HCT116 (cell line): Measurements from ENCODE around the gene LHX5. TPM values are rescaled to one million over a fixed set of nuclear protein-coding genes. Genes with fewer than 3 reads are reported as not detected.

Experiments
- ATAC-seq: fragments of 200-7000 bp; cut with Tn5 transposase; 2 replicates; pipeline ENCODE4 v1.9.1; 2020; ENCODE audit warnings: mild to moderate bottlenecking, moderate library complexity
- BruUV-seq: library from RNA; stranded (reverse); fragments of 400-500 nt; replicated peaks from 2 replicates; lab custom pipeline; 2021; lab: Mats Ljungman, UMichigan
- CTCF ChIA-PET: fragments of 300-600 bp; sonication (Branson Sonifier 250); formaldehyde crosslinking; loops from one replicate; lab custom pipeline; 2021; ENCODE audit warnings: antibody characterized with exemption; lab: Charles Lee
- POLR2A ChIA-PET: fragments of 300-600, 350-600 bp; sonication (Branson Sonifier 250); formaldehyde crosslinking; loops from one replicate; lab custom pipeline; 2021; ENCODE audit warnings: antibody characterized with exemption; lab: Charles Lee
- RAD21 ChIA-PET, 2 experiments: fragments of 300-600 bp; sonication (Branson Sonifier 250); formaldehyde crosslinking; loops; one replicate each; lab custom pipeline; 2023; ENCODE audit warnings: low total read pairs in 2 of 2; ENCODE audit not compliant: uncharacterized antibody in 2 of 2, unreplicated experiment in 2 of 2, low non-redundant PET in 1 of 2; lab: Charles Lee
- DNase-seq: peaks from one replicate; pipeline ENCODE4 v3.0.0-alpha.2; 2010; ENCODE audit warnings: low read depth, low spot score
- H2AFZ ChIP-seq: fragments of 200-600 bp; shearing (Covaris generic), sonication (generic); 2 replicates; pipeline ENCODE4 v1.6.1; 2017; ENCODE audit warnings: low read depth, mixed run types, mixed read lengths, antibody characterized with exemption, low read length; ENCODE audit not compliant: poor library complexity, severe bottlenecking
- H3K27ac ChIP-seq: 2 replicates; pipeline ENCODE4 v1.5.1; 2012; ENCODE audit warnings: low read depth, low read length
- H3K27me3 ChIP-seq: fragments of 200-600 bp; sonication (generic); 2 replicates; pipeline ENCODE4 v1.6.1; 2016; ENCODE audit warnings: mixed run types, low read length, mixed read lengths; ENCODE audit not compliant: insufficient read depth
- H3K36me3 ChIP-seq, 2 experiments: fragments of 200-500 bp in 1 of 2; fragments of 200-600 bp in 1 of 2; sonication (Bioruptor generic) in 1 of 2; sonication (generic) in 1 of 2; 2 replicates each; pipeline versions ENCODE4 v1.5.1 to v1.6.1; 2014 to 2016; ENCODE audit warnings: low read length in 2 of 2, inconsistent platforms in 1 of 2, mixed read lengths in 1 of 2, mixed run types in 1 of 2; ENCODE audit not compliant: insufficient read depth in 2 of 2, control insufficient read depth in 1 of 2
- H3K4me1 ChIP-seq, 2 experiments: fragments of 200-600 bp in 1 of 2; sonication (generic) in 1 of 2; 2 replicates each; pipeline versions ENCODE4 v1.5.1 to v1.6.1; 2012 to 2017; ENCODE audit warnings: low read length in 2 of 2, inconsistent platforms in 1 of 2, mild to moderate bottlenecking in 1 of 2, mixed read lengths in 1 of 2, mixed run types in 1 of 2, moderate library complexity in 1 of 2; ENCODE audit not compliant: insufficient read depth in 2 of 2, control insufficient read depth in 1 of 2
- H3K4me2 ChIP-seq: fragments of 200-600 bp; sonication (generic); 2 replicates; pipeline ENCODE4 v1.6.1; 2017; ENCODE audit warnings: mixed run types, low read length, mixed read lengths
- H3K4me3 ChIP-seq, 2 experiments: fragments of 200-600 bp in 1 of 2; sonication (generic) in 1 of 2; replicated peaks in 1 of 2; 2 replicates each; pipeline ENCODE4 v1.5.1; 2011 to 2016; ENCODE audit warnings: low read length in 2 of 2, control low read depth in 1 of 2, low read depth in 1 of 2, mild to moderate bottlenecking in 1 of 2, mixed read lengths in 1 of 2, mixed run types in 1 of 2
- H3K79me2 ChIP-seq: fragments of 200-600 bp; sonication (generic); 2 replicates; pipeline ENCODE4 v1.6.1; 2017; ENCODE audit warnings: mild to moderate bottlenecking, mixed run types, low read length, moderate library complexity, mixed read lengths; ENCODE audit not compliant: insufficient read depth
- H3K9ac ChIP-seq: fragments of 200-600 bp; sonication (generic); 2 replicates; pipeline ENCODE4 v1.6.1; 2016; ENCODE audit warnings: low read length, mixed read lengths
- H3K9me2 ChIP-seq: fragments of 200-600 bp; sonication (generic), shearing (Covaris generic); 2 replicates; pipeline ENCODE4 v1.6.1; 2017; ENCODE audit warnings: mixed run types, mild to moderate bottlenecking, moderate library complexity; ENCODE audit not compliant: insufficient read depth
- H3K9me3 ChIP-seq, 2 experiments: fragments of 200-500 bp in 1 of 2; fragments of 200-600 bp in 1 of 2; sonication (Bioruptor generic) in 1 of 2; sonication (generic) in 1 of 2; 2 replicates each; pipeline ENCODE4 v1.6.1; 2014 to 2017; ENCODE audit warnings: low read length in 2 of 2, mixed read lengths in 2 of 2, inconsistent platforms in 1 of 2, low read depth in 1 of 2, mild to moderate bottlenecking in 1 of 2, mixed run types in 1 of 2, moderate library complexity in 1 of 2; ENCODE audit not compliant: control insufficient read depth in 1 of 2, insufficient read depth in 1 of 2
- H4K20me1 ChIP-seq: fragments of 200-600 bp; sonication (generic), shearing (Covaris generic); 2 replicates; pipeline ENCODE4 v1.6.1; 2017; ENCODE audit warnings: mixed run types, mild to moderate bottlenecking, moderate library complexity; ENCODE audit not compliant: insufficient read depth
- CEBPB ChIP-seq: IDR thresholded peaks from 2 replicates; pipeline ENCODE4 v1.6.1; 2012; ENCODE audit warnings: low read depth
- EZH2phosphoT487 ChIP-seq: fragments of 200-600 bp; IDR thresholded peaks from 2 replicates; pipeline ENCODE4 v1.6.1; 2018; ENCODE audit warnings: antibody characterized with exemption, borderline replicate concordance
- FOSL1 ChIP-seq: IDR thresholded peaks from 2 replicates; pipeline ENCODE4 v1.6.1; 2012; ENCODE audit warnings: low read depth
- JUND ChIP-seq: IDR thresholded peaks from 2 replicates; pipeline ENCODE4 v1.6.1; 2012
- RAD21 ChIP-seq: IDR thresholded peaks from 2 replicates; pipeline ENCODE4 v1.6.1; 2012; ENCODE audit warnings: low read depth, mild to moderate bottlenecking
- REST ChIP-seq: IDR thresholded peaks from 2 replicates; pipeline ENCODE4 v1.6.1; 2012; ENCODE audit warnings: low read depth
- SP1 ChIP-seq: IDR thresholded peaks from 2 replicates; pipeline ENCODE4 v1.6.1; 2012; ENCODE audit warnings: low read depth
- TCF7L2 ChIP-seq: IDR thresholded peaks from 2 replicates; pipeline ENCODE4 v1.7.0; 2011; ENCODE audit warnings: borderline replicate concordance, inconsistent platforms; ENCODE audit not compliant: insufficient read depth, insufficient read length; ENCODE audit errors: extremely low read depth
- YY1 ChIP-seq: IDR thresholded peaks from 2 replicates; pipeline ENCODE4 v1.6.1; 2011; ENCODE audit warnings: low read length, low read depth, moderate library complexity, mild to moderate bottlenecking; ENCODE audit not compliant: insufficient replicate concordance; ENCODE audit errors: extremely low read depth
- ZFX ChIP-seq: fragments of 450-650 bp; IDR thresholded peaks from 2 replicates; pipeline ENCODE4 v1.6.1; 2017
- ZNF274 ChIP-seq: fragments of 200-500 bp; sonication (Bioruptor generic); IDR thresholded peaks from 2 replicates; pipeline ENCODE4 v1.6.1; 2014; ENCODE audit warnings: mild to moderate bottlenecking, low read depth, low read length, inconsistent platforms
- intact Hi-C: fragments of 100-400 bp; cut with micrococcal nuclease; formaldehyde crosslinking; loops from 2 replicates; pipeline ENCODE4 v1.10.0; 2022
- total RNA-seq: library from RNA; stranded (reverse); gene quantifications from one replicate; pipeline ENCODE4 v1.2.1, GENCODE V29; 2021; ENCODE audit not compliant: unreplicated experiment
- TF ChIP-seq, protein P1 (sequence below), 3 experiments: fragments of 200-600 bp in 1 of 3; sonication (generic) in 1 of 3; IDR thresholded peaks in 2 of 3; conservative IDR thresholded peaks in 1 of 3; 2 replicates each; pipeline ENCODE4 v1.5.1; 2012 to 2017; ENCODE audit warnings: low read depth in 2 of 3, low read length in 2 of 3, antibody characterized with exemption in 1 of 3, borderline replicate concordance in 1 of 3, control low read depth in 1 of 3, mild to moderate bottlenecking in 1 of 3, mixed read lengths in 1 of 3, mixed run types in 1 of 3, moderate library complexity in 1 of 3; ENCODE audit not compliant: insufficient read depth in 1 of 3
- TF ChIP-seq, protein P2 (sequence below): IDR thresholded peaks from 2 replicates; pipeline ENCODE4 v1.6.1; 2012

Gene LHX5
- total RNA-seq, 1 experiment from 2014 or later = 2.4 TPM

GRCh38 chr12:113466454-113467141 lies 5.1 kb downstream of the LHX5 start:
- RAD21 ChIA-PET = no interaction called here
- DNase-seq (no peak), ATAC-seq (peak; percentile 9)
- H3K4me1 ChIP-seq = peaks cover 6 to 18% of the 10 kb centered on the region in 2 experiments; a peak in 3 of 4 replicates
- peak overlapping the region; percentile 40; the same call in 1 of the 2 replicates for H3K27ac ChIP-seq
- H3K9ac ChIP-seq = peak overlapping the region; percentile 74
- no peak overlapping the region for H2AFZ ChIP-seq
- BruUV-seq = no TSS peak
- no peaks in the 10 kb centered on the region for H4K20me1 ChIP-seq
- no peaks in the 10 kb centered on the region for H3K9me2 ChIP-seq
- H3K9me3 ChIP-seq = no peaks in the 10 kb centered on the region
- H3K27me3 ChIP-seq = peaks cover 4% of the 10 kb centered on the region; the same call in 1 of the 2 replicates
- H3K4me3 ChIP-seq = peak overlapping the region; percentile 53 to 68
- TF ChIP-seq RAD21 (no peak), TCF7L2 (no peak), SP1 (no peak)
- TF ChIP-seq, all 23 proteins: peak for 0
- Histone ChIP-seq H3K4me2 (peak overlapping the region; percentile 83), H3K36me3 (no peaks in the 10 kb centered on the region), H3K79me2 (no peaks in the 10 kb centered on the region)
- intact Hi-C loops = no loop called here
- POLR2A ChIA-PET = no interaction called here
- CTCF ChIA-PET = no interaction called here

DNA sequence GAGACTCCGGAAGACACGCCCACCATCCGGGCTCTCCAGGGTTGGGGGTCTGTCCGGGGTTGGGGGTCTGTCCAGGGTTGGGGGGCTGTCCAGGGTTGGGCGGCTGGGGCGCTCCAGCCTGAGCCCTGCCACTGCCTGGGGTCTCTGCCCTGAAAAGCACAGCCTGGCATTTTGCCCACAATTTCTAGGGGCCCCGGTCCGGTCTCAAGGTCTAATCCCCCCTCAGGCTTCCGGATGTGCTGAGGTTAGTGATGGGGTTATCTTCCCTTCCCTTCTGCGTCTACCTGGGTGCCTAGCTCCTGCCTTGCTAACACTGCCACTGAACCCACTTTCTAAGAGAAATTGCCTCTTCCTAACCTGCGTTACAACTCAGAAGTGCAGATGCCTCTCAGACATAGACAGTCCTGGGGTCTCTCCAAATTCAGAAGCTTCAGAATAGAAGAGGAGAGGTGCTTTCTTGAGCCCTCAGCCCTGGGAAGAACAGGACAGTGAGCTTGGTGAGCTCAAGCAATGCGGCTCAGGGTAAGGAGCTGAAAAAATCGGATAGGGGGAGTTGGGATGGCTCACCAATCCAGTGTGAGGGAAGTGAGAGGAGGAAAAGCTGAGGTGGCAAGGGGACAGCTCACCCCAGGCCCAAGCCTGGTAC lies 5.7 kb downstream of the LHX5 start:
- DNase-seq (no peak), ATAC-seq (no peak)
- ChIA-PET RAD21 (no interaction called here), POLR2A (no interaction called here), CTCF (no interaction called here)
- no peaks in the 10 kb centered on the region for H3K36me3 ChIP-seq
- peak overlapping the region in 1 of 2 experiments; percentile 68; a peak in 1 of 4 replicates for H3K4me3 ChIP-seq
- peaks cover 4% of the 10 kb centered on the region; the same call in 1 of the 2 replicates for H3K27me3 ChIP-seq
- peaks cover 6 to 18% of the 10 kb centered on the region in 2 experiments; a peak in 3 of 4 replicates for H3K4me1 ChIP-seq
- H3K79me2 ChIP-seq = no peaks in the 10 kb centered on the region
- H2AFZ ChIP-seq = no peak overlapping the region
- H3K9ac ChIP-seq = peak overlapping the region; percentile 74
- H4K20me1 ChIP-seq = no peaks in the 10 kb centered on the region
- no peak overlapping the region for H3K27ac ChIP-seq
- intact Hi-C loops = no loop called here
- no peaks in the 10 kb centered on the region for H3K9me2 ChIP-seq
- no TSS peak for BruUV-seq
- H3K4me2 ChIP-seq = peak overlapping the region; percentile 83
- H3K9me3 ChIP-seq = no peaks in the 10 kb centered on the region
- TF ChIP-seq ZFX (no peak), EZH2phosphoT487 (no peak), FOSL1 (no peak), YY1 (no peak), JUND (no peak), ZNF274 (no peak), CEBPB (no peak), REST (no peak)
- TF ChIP-seq, protein P1, sequence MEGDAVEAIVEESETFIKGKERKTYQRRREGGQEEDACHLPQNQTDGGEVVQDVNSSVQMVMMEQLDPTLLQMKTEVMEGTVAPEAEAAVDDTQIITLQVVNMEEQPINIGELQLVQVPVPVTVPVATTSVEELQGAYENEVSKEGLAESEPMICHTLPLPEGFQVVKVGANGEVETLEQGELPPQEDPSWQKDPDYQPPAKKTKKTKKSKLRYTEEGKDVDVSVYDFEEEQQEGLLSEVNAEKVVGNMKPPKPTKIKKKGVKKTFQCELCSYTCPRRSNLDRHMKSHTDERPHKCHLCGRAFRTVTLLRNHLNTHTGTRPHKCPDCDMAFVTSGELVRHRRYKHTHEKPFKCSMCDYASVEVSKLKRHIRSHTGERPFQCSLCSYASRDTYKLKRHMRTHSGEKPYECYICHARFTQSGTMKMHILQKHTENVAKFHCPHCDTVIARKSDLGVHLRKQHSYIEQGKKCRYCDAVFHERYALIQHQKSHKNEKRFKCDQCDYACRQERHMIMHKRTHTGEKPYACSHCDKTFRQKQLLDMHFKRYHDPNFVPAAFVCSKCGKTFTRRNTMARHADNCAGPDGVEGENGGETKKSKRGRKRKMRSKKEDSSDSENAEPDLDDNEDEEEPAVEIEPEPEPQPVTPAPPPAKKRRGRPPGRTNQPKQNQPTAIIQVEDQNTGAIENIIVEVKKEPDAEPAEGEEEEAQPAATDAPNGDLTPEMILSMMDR (IDR thresholded peaks at IDR 0.05 in 2 of 3, conservative IDR thresholded peaks at IDR 0.05 in 1 of 3; ENCODE audit: borderline replicate concordance in 1 of 3, insufficient read depth in 1 of 3, low read depth in 2 of 3, low read length in 2 of 3) = no peak
- TF ChIP-seq, protein P2, sequence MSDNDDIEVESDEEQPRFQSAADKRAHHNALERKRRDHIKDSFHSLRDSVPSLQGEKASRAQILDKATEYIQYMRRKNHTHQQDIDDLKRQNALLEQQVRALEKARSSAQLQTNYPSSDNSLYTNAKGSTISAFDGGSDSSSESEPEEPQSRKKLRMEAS = no peak
